Gastrocnemius medialis (tissue), 4 donors: ENCODE results near the gene KRT36.

ENCODE experiments used
- CTCF ChIP-seq, 5 experiments: fragments of 450-650 bp in 3 of 5; fragments of 200-600 bp in 2 of 5; sonication (generic) in 2 of 5; IDR thresholded peaks in 4 of 5; conservative IDR thresholded peaks in 1 of 5; 1 replicate in 4 of 5; 2 replicates in 1 of 5; pipeline ENCODE4 v1.5.1; 2016 to 2019; ENCODE audit warnings: antibody characterized with exemption in 5 of 5, mild to moderate bottlenecking in 3 of 5, moderate library complexity in 3 of 5
- POLR2A ChIP-seq, 2 donors: fragments of 450-650 bp; IDR thresholded peaks; one replicate each; pipeline ENCODE4 v1.6.1; 2017; ENCODE audit warnings: antibody characterized with exemption in 2 of 2, mild to moderate bottlenecking in 2 of 2, moderate library complexity in 2 of 2

GRCh38 chr17:41496803-41497484 is 7.2 kb upstream of the KRT36 start:
- TF ChIP-seq CTCF (IDR thresholded peaks at IDR 0.05 in 4 of 5, conservative IDR thresholded peaks at IDR 0.05 in 1 of 5) (peak in 4 of 5 experiments; percentile 40 to 57 (median 55)), POLR2A (IDR thresholded peaks at IDR 0.05) (no peak)
